GM18498 (cell line): ENCODE data around the gene VNN1.
"Not testable (repeated sequence)": the region's sequence is repeated elsewhere in the genome, so short reads cannot be mapped to it uniquely, and the experiment has no call there.

Source experiments
- ATAC-seq: cut with Tn5 transposase; IDR thresholded peaks from one replicate; pipeline ENCODE4 v1.9.1; 2021; ENCODE audit warnings: mild to moderate bottlenecking, moderate library complexity; ENCODE audit not compliant: unreplicated experiment

Gene VNN1

DNA sequence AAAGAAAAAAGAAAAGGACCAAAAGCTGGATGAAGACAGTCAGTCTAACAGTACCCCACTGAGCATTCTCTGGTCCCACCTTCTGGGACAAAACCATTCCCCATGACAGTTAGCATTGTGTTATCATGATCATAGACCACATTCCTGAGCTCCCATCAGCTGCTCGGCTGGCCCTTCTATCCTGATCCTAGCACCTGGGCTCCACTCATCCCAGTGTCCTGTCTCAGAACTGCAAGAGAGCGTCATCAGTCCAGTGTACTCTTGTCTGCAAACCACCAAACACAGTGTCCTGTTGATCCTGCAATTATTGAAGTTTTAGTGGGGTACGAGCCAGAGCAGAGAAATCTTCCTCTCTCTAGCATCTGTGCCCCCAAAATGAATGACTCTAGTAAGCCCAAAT, 38.9 kb downstream of the VNN1 start:
- ATAC-seq: no peak

DNA sequence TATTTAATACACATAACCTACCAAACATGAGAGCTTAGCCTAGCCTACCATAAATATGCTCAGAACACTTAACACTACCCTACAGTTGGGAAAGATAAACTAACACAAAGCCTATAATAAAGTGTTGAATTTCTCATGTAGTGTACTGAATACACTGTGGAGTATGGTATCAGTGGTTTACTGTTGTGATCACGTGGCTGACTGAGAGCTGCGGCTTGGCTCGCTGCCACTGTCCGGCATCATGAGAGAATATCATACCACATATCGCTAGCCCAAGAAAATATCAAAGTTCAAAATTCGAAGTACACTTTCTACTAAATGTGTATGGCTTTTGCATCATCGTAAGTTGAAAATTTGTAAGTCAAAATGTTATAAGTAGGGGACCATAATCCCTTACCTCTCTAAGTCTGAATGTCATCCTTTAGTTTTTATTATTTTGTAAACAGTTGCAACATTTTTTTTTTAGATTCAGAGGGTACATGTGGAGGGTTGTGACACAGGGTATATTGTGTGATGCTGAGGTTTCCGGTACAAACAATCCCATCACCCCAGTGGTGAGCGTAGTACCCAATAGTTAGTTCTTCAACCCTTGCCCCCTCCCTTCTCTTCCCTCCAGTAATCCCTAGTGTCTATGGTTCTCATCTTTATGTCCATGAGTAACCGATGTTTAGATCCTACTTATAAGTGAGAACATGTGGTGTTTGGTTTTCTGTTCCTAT, 40.3 kb downstream of the VNN1 start:
- no peak for ATAC-seq

DNA sequence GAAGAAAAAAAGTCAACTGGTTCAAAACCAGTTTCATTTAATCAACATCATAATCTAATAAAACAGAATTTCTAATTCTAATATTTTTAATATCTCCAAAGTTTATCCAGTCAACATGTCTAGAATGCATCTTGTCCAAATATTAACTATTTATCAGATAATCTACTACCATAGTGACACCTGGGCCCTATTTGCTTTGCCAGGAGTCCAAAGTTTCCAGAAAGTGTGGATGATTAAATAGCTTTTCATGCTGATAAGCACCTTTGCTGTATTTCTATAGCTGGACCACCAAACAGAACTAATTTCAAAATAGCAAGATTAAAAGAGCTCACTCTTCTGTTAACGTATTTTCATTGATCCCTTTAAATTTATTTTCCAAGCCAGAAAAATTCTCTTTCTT, 42.6 kb downstream of the VNN1 start:
- no peak for ATAC-seq

DNA sequence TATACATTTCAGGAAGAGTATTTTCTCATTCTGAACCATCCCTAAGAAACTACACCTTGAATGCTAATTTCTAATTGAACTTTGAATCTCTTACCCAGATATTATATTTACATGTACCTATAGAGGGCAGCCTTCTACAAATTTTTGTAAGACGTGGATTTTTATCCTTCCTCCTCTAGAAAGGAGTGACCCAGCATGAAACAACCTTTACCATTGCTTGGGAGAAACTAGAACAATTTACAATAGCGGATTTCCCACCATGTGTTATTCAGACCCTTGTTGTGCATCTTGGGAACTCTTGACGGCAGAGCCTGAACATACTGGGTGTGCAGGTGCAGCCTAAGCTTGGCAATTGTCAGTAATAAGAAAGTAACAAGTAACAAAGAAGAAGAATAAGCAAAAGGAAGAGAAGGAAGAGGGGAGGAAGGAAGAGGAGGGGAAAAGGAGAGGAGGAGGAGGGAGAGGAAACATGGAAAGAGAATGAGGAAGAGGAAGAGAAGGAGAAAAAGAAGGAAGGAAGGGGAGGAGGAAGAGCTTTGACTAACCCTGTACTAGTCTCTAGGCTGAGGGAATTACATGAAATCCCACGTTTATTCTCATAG, 44.1 kb downstream of the VNN1 start:
- ATAC-seq: peak; percentile 65

DNA sequence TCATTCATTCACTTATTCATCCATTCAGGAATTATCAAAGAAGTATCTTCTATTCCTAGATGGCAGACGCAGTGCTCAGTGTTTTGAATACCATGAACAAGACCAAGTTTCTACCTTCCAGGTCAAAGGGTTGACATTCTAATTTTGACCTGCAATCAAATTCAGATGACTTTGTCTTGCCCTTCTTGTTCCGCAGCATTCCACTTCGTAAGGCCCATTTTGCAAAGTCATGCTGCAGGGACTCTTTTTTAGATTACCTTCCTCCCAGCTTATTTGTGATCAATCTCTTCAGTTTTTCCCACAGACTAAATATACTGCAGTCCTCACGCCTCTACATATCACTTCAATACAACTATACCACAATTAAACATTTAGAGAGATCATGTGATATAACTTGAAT, 47.7 kb downstream of the VNN1 start:
- ATAC-seq: no peak

DNA sequence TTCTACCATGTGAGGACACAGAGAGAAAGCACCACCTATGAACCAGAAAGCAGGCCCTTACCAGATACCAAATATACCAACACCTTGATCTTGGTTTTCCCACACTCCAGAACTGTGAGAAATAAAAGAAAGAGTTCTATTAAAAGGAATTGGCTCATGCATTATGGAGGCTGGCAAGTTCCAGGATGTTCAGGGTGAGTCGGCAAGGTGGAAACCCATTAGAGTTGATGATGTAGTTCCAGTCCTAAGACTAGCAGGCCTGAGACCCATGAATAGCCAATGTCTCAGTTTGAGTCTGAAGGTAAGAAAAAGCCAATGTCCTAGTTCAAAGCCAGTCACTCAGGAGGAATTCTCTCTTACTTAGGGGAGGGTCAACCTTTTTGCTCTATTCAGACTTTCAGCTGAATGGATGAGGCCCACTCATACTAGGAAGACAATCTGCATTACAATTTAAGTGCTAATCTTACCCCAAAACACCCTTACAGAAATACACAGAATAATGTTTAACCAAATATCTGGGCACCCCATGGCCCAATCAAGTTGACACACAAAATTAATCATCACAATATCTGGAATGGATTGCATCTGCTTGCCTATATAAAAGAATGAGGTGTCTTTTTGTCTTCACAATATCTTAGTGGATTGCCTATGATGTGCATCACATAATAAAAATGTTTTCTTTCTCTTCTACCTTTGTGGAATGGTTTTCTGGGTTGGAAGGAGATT, 49.4 kb downstream of the VNN1 start:
- no peak for ATAC-seq

GRCh38 chr6:132663661-132664060, 50.2 kb downstream of the VNN1 start:
- no peak for ATAC-seq

- ATAC-seq: no peak
Observed at GRCh38 chr6:132661906-132662305, 51.9 kb downstream of the VNN1 start.

GRCh38 chr6:132659082-132659481, 54.8 kb downstream of the VNN1 start, which contains the start of gene TAAR1:
Gene TAAR1 (minus strand): TSS chr6:132659182. CDS start chr6:132646003, 13,179 bp downstream.
- ATAC-seq: no peak

GRCh38 chr6:132651062-132651461, 62.8 kb downstream of the VNN1 start:
- no peak for ATAC-seq

DNA sequence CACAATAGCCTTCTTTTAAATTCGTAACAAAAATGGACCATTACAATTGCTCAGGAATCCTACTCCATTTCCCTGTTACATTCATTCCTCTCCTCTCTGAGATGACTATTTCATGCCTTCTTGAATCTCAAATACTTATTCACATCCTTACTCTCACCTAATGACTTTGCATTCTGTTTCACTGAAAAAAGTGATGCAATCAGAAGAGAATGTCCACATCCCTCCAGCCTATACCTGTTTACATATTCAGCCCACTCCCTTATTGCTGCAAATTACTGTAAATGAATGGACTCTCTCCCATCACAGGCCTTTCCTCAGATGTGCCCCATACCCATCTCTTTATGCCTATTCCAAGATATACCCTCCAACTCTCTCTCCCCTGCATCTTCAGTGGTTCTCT, 63.4 kb downstream of the VNN1 start:
- no peak for ATAC-seq

DNA sequence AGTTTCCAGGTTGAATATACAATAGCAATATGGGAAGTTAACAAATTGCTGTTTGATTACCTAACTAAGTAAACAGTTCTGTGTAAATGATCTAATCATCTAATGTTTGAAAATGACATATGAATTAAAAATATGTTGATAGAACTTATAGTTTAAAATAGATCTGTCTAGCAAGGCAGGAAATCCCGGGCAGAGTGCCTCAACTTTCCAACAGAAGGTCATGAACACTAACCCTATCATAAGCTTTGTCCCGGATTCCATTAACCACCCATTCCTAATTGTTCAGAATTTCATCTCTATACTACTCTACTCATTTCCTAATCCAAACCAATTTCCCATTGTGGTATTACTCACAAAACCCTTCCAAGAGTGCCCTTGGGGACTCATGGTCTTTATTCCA, 65.0 kb downstream of the VNN1 start:
- no peak for ATAC-seq

DNA sequence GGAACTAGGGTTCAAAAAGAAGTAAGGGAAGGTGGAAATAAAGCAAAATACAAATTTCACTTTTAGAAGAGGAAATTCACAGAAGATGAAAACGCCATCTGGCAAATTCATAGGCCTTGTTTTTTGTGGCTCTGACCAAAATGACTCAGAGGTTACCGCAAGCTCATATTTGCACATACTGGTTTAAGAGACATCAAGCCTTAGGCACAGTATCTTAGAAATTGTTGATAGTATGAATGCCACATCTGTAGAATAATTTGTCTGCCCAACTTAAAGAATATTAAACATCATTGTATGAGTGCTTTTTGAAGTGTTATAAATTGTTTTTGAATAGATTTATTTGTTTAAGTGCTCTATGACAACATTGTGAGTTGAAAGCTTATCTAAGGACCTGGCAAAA, 65.5 kb downstream of the VNN1 start:
- peak; percentile 71 for ATAC-seq

- no peak for ATAC-seq
Observed at GRCh38 chr6:132643547-132643946, 70.3 kb downstream of the VNN1 start.

GRCh38 chr6:132637135-132637534, 76.7 kb downstream of the VNN1 start:
- ATAC-seq: not testable (repeated sequence)

- not testable (repeated sequence) for ATAC-seq
Observed at GRCh38 chr6:132635906-132636305, 77.9 kb downstream of the VNN1 start.

GRCh38 chr6:132635288-132635687, 78.6 kb downstream of the VNN1 start:
- ATAC-seq: not testable (repeated sequence)

DNA sequence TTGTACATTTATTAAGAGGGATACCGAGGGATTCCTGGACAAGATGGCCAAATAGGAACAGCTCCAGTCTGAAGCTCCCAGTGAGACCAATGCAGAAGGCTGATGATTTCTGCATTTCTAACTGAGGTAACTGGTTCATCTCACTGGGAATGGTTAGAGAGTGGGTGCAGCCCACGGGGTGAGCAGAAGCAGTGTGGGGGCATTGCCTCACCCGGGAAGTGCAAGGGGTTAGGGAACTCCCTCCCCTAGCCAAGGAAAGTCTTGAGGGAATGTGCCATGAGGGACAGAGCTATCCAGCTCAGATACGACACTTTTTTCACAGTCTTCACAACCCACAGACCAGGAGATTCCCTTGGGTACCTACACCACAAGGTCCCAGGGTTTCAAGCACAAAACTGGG, 79.1 kb downstream of the VNN1 start:
- no peak for ATAC-seq

GRCh38 chr6:132633362-132633761, 80.5 kb downstream of the VNN1 start:
- ATAC-seq: no peak
